K562 (cell line): Measurements from ENCODE around the gene CHI3L1. TPM values are rescaled to one million over a fixed set of nuclear protein-coding genes. Genes with fewer than 3 reads are reported as not detected.

ENCODE experiments used
- ATAC-seq: fragments of 200-7000 bp; cut with Tn5 transposase; 3 replicates; pipeline ENCODE4 v1.9.1; 2020; ENCODE audit warnings: moderate library complexity
- BruUV-seq: library from RNA; stranded (reverse); fragments of 400-500 nt; replicated peaks from 2 replicates; lab custom pipeline; 2021; lab: Mats Ljungman, UMichigan
- CTCF ChIA-PET: fragments of 300-600 bp; formaldehyde crosslinking; extraction: SDS; loops from one replicate; lab custom pipeline; 2021; ENCODE audit warnings: low intra/inter-chr PET ratio; lab: Yijun Ruan, JAX
- POLR2A ChIA-PET: fragments of 300-600, 350-650 bp; sonication (Branson Sonifier 250); formaldehyde crosslinking; extraction: SDS; loops from one replicate; lab custom pipeline; 2021; ENCODE audit warnings: antibody characterized with exemption, inconsistent platforms; lab: Yijun Ruan, JAX
- DNase-seq, 4 experiments: peaks; one replicate each; pipeline versions ENCODE4 v3.0.0 to v3.0.0-alpha.2; 2011 to 2018; ENCODE audit warnings: low spot score in 3 of 4, mixed read lengths in 3 of 4; ENCODE audit errors: extremely low read depth in 1 of 4
- FAIRE-seq: peaks from 2 replicates; lab custom pipeline; 2011; peaks lifted over from hg19 to GRCh38; lab: Jason Lieb, UNC
- H2AFZ ChIP-seq: 2 replicates; pipeline ENCODE4 v1.6.0; 2011; ENCODE audit warnings: low read depth, low read length, control low read depth, inconsistent platforms
- H3K27ac ChIP-seq: fragments of 200-600 bp; 3 replicates; pipeline ENCODE4 v1.8.0; 2011; ENCODE audit warnings: low read depth, mild to moderate bottlenecking, control low read depth, inconsistent platforms, low read length, moderate library complexity, mixed read lengths; ENCODE audit errors: extremely low read depth
- H3K27me3 ChIP-seq, 2 experiments: fragments of 300-600 bp in 1 of 2; 2 replicates in 1 of 2; 3 replicates in 1 of 2; pipeline versions ENCODE4 v1.6.0 to v1.8.0; 2011; ENCODE audit warnings: inconsistent platforms in 2 of 2, low read length in 2 of 2, mild to moderate bottlenecking in 1 of 2, mixed read lengths in 1 of 2, moderate library complexity in 1 of 2; ENCODE audit not compliant: control insufficient read depth in 2 of 2, insufficient read depth in 2 of 2
- H3K36me3 ChIP-seq: fragments of 300-600 bp; 3 replicates; pipeline ENCODE4 v1.8.0; 2011; ENCODE audit warnings: mild to moderate bottlenecking, low read length, inconsistent platforms; ENCODE audit not compliant: control insufficient read depth, insufficient read depth
- H3K4me1 ChIP-seq, 2 experiments: fragments of 200-600 bp in 1 of 2; replicated peaks in 1 of 2; 2 replicates in 1 of 2; 3 replicates in 1 of 2; pipeline versions ENCODE4 v1.5.1 to v1.8.0; 2011; ENCODE audit warnings: inconsistent platforms in 2 of 2, low read length in 2 of 2, mild to moderate bottlenecking in 1 of 2, mixed read lengths in 1 of 2, moderate library complexity in 1 of 2; ENCODE audit not compliant: control insufficient read depth in 2 of 2, insufficient read depth in 2 of 2
- H3K4me2 ChIP-seq: 2 replicates; pipeline ENCODE4 v1.6.1; 2011; ENCODE audit warnings: low read length, control low read depth, inconsistent platforms, mixed read lengths; ENCODE audit not compliant: insufficient read depth
- H3K4me3 ChIP-seq: fragments of 200-600 bp; sonication (generic), shearing (Covaris generic); 2 replicates; pipeline ENCODE4 v1.5.1; 2016; ENCODE audit warnings: control low read depth, inconsistent platforms
- H3K79me2 ChIP-seq: fragments of 200-600 bp; 3 replicates; pipeline ENCODE4 v1.8.0; 2011; ENCODE audit warnings: low read length, inconsistent platforms; ENCODE audit not compliant: control insufficient read depth, insufficient read depth
- H3K9ac ChIP-seq, 2 experiments: 2 replicates each; pipeline versions ENCODE4 v1.6.0 to v1.6.1; 2011; ENCODE audit warnings: low read depth in 2 of 2, low read length in 2 of 2, control low read depth in 1 of 2, inconsistent platforms in 1 of 2, mild to moderate bottlenecking in 1 of 2, mixed read lengths in 1 of 2; ENCODE audit not compliant: insufficient read depth in 1 of 2
- H3K9me1 ChIP-seq: one replicate; pipeline ENCODE4 v1.6.0; 2011; ENCODE audit warnings: inconsistent platforms, mild to moderate bottlenecking, low read length, moderate library complexity; ENCODE audit not compliant: control insufficient read depth, insufficient read depth
- H3K9me3 ChIP-seq: replicated peaks from 2 replicates; pipeline ENCODE4 v1.5.1; 2011; ENCODE audit warnings: low read depth, low read length, inconsistent platforms; ENCODE audit not compliant: control insufficient read depth, insufficient read depth
- H4K20me1 ChIP-seq: replicated peaks from 2 replicates; pipeline ENCODE4 v1.6.1; 2011; ENCODE audit warnings: low read length, inconsistent platforms, mixed read lengths; ENCODE audit not compliant: control insufficient read depth, insufficient read depth
- CBFA2T2 ChIP-seq: fragments of 450-650 bp; conservative IDR thresholded peaks from 2 replicates; pipeline ENCODE4 v1.6.1; 2017; ENCODE audit warnings: mild to moderate bottlenecking
- KDM4B ChIP-seq, 2 experiments: fragments of 450-650 bp in 1 of 2; sonication (generic) in 1 of 2; IDR thresholded peaks; 2 replicates each; pipeline ENCODE4 v1.6.1; 2016 to 2017; ENCODE audit warnings: borderline replicate concordance in 2 of 2, antibody characterized with exemption in 1 of 2, low read depth in 1 of 2, mild to moderate bottlenecking in 1 of 2
- NR2C1 ChIP-seq, 2 experiments: fragments of 450-650 bp; IDR thresholded peaks; 2 replicates each; pipeline ENCODE4 v1.6.1; 2017; ENCODE audit warnings: mild to moderate bottlenecking in 2 of 2, antibody characterized with exemption in 1 of 2, inconsistent platforms in 1 of 2, missing compliant biosample characterization in 1 of 2, missing genetic modification characterization in 1 of 2
- NRF1 ChIP-seq, 2 experiments: fragments of 450-650 bp; IDR thresholded peaks in 1 of 2; conservative IDR thresholded peaks in 1 of 2; 2 replicates each; pipeline ENCODE4 v1.6.1; 2014; ENCODE audit warnings: mild to moderate bottlenecking in 2 of 2
- SETDB1 ChIP-seq: IDR thresholded peaks from one replicate; pipeline ENCODE4 v1.6.1; 2012; ENCODE audit warnings: low read length, control low read depth, inconsistent platforms
- U2AF2 ChIP-seq: fragments of 200-400 bp; formaldehyde crosslinking; optimal IDR thresholded peaks from 2 replicates; pipeline ENCODE3; 2017; ENCODE audit warnings: low read depth, mild to moderate bottlenecking, low read length
- ZNF274 ChIP-seq: IDR thresholded peaks from 2 replicates; pipeline ENCODE4 v1.6.1; 2011; ENCODE audit warnings: low read depth, mild to moderate bottlenecking, low read length, moderate library complexity, borderline replicate concordance
- ZNF436 ChIP-seq: fragments of 250-450, 450-650 bp; sonication (Bioruptor Pico); formaldehyde crosslinking; IDR thresholded peaks from 2 replicates; pipeline ENCODE4 v1.7.0; 2020; ENCODE audit warnings: mild to moderate bottlenecking
- ZNF830 ChIP-seq: fragments of 250-450 bp; sonication (Bioruptor Pico); IDR thresholded peaks from 2 replicates; pipeline ENCODE4 v1.5.0; 2021; ENCODE audit warnings: mild to moderate bottlenecking
- WGBS: fragments of 100-300 bp; shearing (Covaris generic); methylation state at CpG from one replicate; pipeline ENCODE4 v1.1.6; 2016; ENCODE audit warnings: low coverage, mixed read lengths; ENCODE audit not compliant: insufficient coverage; ENCODE audit errors: missing lambda C conversion rate; 5-methylcytosine and 5-hydroxymethylcytosine counted together
- in situ Hi-C: fragments of 300-500 bp; cut with MboI; formaldehyde crosslinking; loops from 4 replicates; pipeline ENCODE4 v1.15.0; 2018; ENCODE audit warnings: inconsistent platforms, mixed read lengths
- intact Hi-C: fragments of 100-400 bp; cut with micrococcal nuclease; formaldehyde crosslinking; loops from 2 replicates; pipeline ENCODE4 v1.14.2; 2022
- polyA plus RNA-seq, 8 experiments: library from polyadenylated mRNA; depleted of rRNA in 4 of 8; stranded (reverse) in 5 of 8; unstranded in 3 of 8; fragments of >200 nt; fragmentation: Nextera tagmentation in 2 of 8; fragmentation: Illumina TruSeq in 1 of 8; extraction: Ambion mirVana in 2 of 8; extraction: Trizol in 1 of 8; gene quantifications; 2 replicates each; pipeline versions ENCODE4 v1.2.1 to v1.2.3, GENCODE V29; 2011 to 2014; ENCODE audit warnings: inconsistent platforms in 1 of 8, missing spikeins in 1 of 8
- total RNA-seq, 7 experiments: library from RNA; depleted of rRNA in 6 of 7; stranded (reverse); fragments of >200 nt in 6 of 7; fragmentation: Illumina TruSeq in 2 of 7; extraction: Trizol in 2 of 7; gene quantifications; 2 replicates each; pipeline versions ENCODE4 v1.2.1 to v1.2.3, GENCODE V29; 2011 to 2021; ENCODE audit warnings: low replicate concordance in 1 of 7
- TF ChIP-seq, protein P1 (sequence below): fragments of 250-450 bp; sonication (Bioruptor Pico); IDR thresholded peaks from 2 replicates; pipeline ENCODE4 v1.6.1; 2021; ENCODE audit warnings: mild to moderate bottlenecking
- TF ChIP-seq, protein P2 (sequence below): conservative IDR thresholded peaks from 2 replicates; pipeline ENCODE4 v1.6.1; 2011; ENCODE audit warnings: low read depth, mild to moderate bottlenecking, low read length; ENCODE audit not compliant: control insufficient read depth

The CHI3L1 gene
- total and polyA plus RNA-seq, 9 of the 15 experiments (the other 6 are each of a cell fraction or from before 2014, with no cell fraction given): not detected

- TF ChIP-seq, protein P1, sequence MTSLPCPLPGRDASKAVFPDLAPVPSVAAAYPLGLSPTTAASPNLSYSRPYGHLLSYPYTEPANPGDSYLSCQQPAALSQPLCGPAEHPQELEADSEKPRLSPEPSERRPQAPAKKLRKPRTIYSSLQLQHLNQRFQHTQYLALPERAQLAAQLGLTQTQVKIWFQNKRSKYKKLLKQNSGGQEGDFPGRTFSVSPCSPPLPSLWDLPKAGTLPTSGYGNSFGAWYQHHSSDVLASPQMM: no peak
- TF ChIP-seq ZNF274 (no peak), KDM4B (IDR thresholded peaks at IDR 0.05; ENCODE audit: borderline replicate concordance in 2 of 2, low read depth in 1 of 2) (no peak), SETDB1 (no peak), NR2C1 (IDR thresholded peaks at IDR 0.05) (no peak), NR2C1 (tag; IDR thresholded peaks at IDR 0.05) (no peak), U2AF2 (no peak), ZNF830 (CRISPR knock-in tag) (no peak)
Measured at GRCh38 chr1:203170625-203171330, 15.7 kb downstream of the CHI3L1 start (continued).

DNA sequence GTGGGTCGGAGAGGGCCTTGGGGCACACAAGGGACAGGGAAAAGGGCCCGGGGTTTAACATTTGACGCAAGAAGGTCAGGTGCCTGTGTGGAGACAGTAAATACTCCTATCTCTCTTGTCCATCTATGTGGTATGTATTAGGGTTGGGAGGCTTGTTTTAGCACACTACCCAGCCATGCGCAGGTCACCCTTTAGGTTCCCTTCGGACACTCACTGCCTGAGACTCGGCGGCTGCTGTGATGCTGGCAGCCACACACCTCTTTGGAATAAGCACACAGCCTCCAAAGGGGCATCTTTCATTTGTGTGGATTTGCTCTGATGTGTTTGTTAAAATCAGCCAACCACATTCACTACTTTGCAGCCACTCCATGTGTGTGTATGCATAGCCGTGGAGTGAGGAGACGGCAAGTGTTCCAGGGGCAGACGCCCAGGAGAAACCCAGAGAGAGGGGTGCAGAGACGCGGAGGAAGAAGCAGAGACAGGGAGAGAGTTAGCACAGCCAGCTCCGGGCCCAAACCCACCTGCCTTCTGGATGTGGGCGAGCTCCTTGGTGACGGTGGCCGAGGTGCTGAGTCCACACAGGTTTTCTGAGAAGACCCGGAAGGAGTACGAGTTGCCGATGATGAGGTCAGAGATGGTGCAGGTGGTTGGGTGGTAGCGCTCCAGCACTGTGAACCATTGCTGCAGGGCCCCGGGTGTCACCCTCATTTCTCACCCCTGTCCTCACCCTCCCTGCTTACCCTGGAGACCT is 16.6 kb downstream of the CHI3L1 start:
- FAIRE-seq (no peak), ATAC-seq (no peak), DNase-seq (no peak)
- ChIA-PET POLR2A (interaction anchor here (0.5 kb wide), 1 partner anchor 46 kb away, joined by 3 read pairs; no protein-coding TSS in a partner anchor), CTCF (interaction anchor here (3.5 kb wide), 1 partner anchor 52 kb away, joined by 27 read pairs; no protein-coding TSS in a partner anchor)
- H3K4me3 ChIP-seq: no peak overlapping the region
- no peak overlapping the region for H3K9ac ChIP-seq
- TF ChIP-seq CBFA2T2: no peak
- TF ChIP-seq NRF1 (conservative IDR thresholded peaks at IDR 0.05 in 1 of 2, IDR thresholded peaks at IDR 0.05 in 1 of 2): peak; percentile 56 to 58
- TF ChIP-seq, protein P2, sequence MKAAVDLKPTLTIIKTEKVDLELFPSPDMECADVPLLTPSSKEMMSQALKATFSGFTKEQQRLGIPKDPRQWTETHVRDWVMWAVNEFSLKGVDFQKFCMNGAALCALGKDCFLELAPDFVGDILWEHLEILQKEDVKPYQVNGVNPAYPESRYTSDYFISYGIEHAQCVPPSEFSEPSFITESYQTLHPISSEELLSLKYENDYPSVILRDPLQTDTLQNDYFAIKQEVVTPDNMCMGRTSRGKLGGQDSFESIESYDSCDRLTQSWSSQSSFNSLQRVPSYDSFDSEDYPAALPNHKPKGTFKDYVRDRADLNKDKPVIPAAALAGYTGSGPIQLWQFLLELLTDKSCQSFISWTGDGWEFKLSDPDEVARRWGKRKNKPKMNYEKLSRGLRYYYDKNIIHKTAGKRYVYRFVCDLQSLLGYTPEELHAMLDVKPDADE: no peak
- no peak for TF ChIP-seq ZNF436 (CRISPR knock-in tag)
- peaks cover 33% of the 10 kb centered on the region for H4K20me1 ChIP-seq
- no peaks in the 10 kb centered on the region for H3K9me1 ChIP-seq
- H2AFZ ChIP-seq: no peak overlapping the region
- in situ Hi-C loops: no loop called here
- H3K79me2 ChIP-seq: no peaks in the 10 kb centered on the region
- H3K27me3 ChIP-seq: peaks cover 24 to 69% of the 10 kb centered on the region in 2 experiments; a peak in 4 of 5 replicates
- H3K27ac ChIP-seq: no peak overlapping the region
- peaks cover 0 to 15% of the 10 kb centered on the region in 2 experiments; a peak in 1 of 5 replicates for H3K4me1 ChIP-seq
- BruUV-seq: no TSS peak
- no peaks in the 10 kb centered on the region for H3K9me3 ChIP-seq
- no peak overlapping the region for H3K4me2 ChIP-seq
- no peaks in the 10 kb centered on the region for H3K36me3 ChIP-seq
- WGBS: 2% methylated on average over 21 of the region's 21 CpGs
- intact Hi-C loops: no loop called here
